ENCODE data around the gene ABHD12.
A peak's percentile ranks its signal among the peaks of the same experiment; 100 is the strongest.

ABHD12 gene

GRCh38 chr20:25422032-25422431 is 31.4 kb upstream of the ABHD12 start:
- no peak overlapping the region for H2BK5ac ChIP-seq (ENCODE audit: low read length)
- no peak overlapping the region for H2BK12ac ChIP-seq (ENCODE audit: low read length)
- H4K8ac ChIP-seq (ENCODE audit: low read depth, low read length), result no peak overlapping the region
- no peaks in the 10 kb centered on the region for H3K27me3 ChIP-seq (ENCODE audit: control insufficient read depth in 3 of 3, insufficient read depth in 3 of 3, low read depth in 1 of 3, low read length in 3 of 3)
- H2BK120ac ChIP-seq (ENCODE audit: low read depth, low read length), result no peak overlapping the region
- no peak for DNase-seq (ENCODE audit: low spot score)
- H3K4me2 ChIP-seq (ENCODE audit: insufficient read depth, low read length, poor library complexity, severe bottlenecking), result no peak overlapping the region
- no peak overlapping the region for H3K27ac ChIP-seq (replicated peaks; ENCODE audit: low read length)
- H3K14ac ChIP-seq (ENCODE audit: low read length), result no peak overlapping the region
- H3K18ac ChIP-seq (ENCODE audit: low read length), result no peak overlapping the region
- peaks cover 28 to 94% of the 10 kb centered on the region in 2 donors for H3K36me3 ChIP-seq (replicated peaks in 1 of 2; ENCODE audit: control insufficient read depth in 2 of 2, insufficient read depth in 2 of 2, low read length in 2 of 2)
- peaks cover 0 to 14% of the 10 kb centered on the region in 2 donors for H3K9me3 ChIP-seq (replicated peaks in 1 of 2; ENCODE audit: control insufficient read depth in 2 of 2, insufficient read depth in 1 of 2, low read depth in 1 of 2, low read length in 2 of 2)
- H3K4ac ChIP-seq (ENCODE audit: low read length), result no peak overlapping the region
- no peak overlapping the region for H3K4me3 ChIP-seq (ENCODE audit: low read length in 2 of 2)
- no CpG with 5 or more reads among the region's 4 CpGs for WGBS, 2 donors (ENCODE audit: extremely low coverage in 2 of 2, insufficient read length in 2 of 2, insufficient replicate concordance in 1 of 2)
- H3K79me1 ChIP-seq (ENCODE audit: low read depth, low read length), result no peaks in the 10 kb centered on the region
- no peak overlapping the region for H2AFZ ChIP-seq (ENCODE audit: low read length)
- H4K91ac ChIP-seq (ENCODE audit: low read depth, low read length, poor library complexity), result no peak overlapping the region
- no peaks in the 10 kb centered on the region for H3K4me1 ChIP-seq (ENCODE audit: control insufficient read depth in 2 of 2, insufficient read depth in 1 of 2, low read depth in 1 of 2, low read length in 2 of 2)
- no peak overlapping the region for H2BK15ac ChIP-seq (ENCODE audit: low read length)
- no peak overlapping the region for H2AK5ac ChIP-seq (ENCODE audit: low read depth, low read length)
- no peak overlapping the region for H3K9ac ChIP-seq (ENCODE audit: low read depth, low read length, poor library complexity)
- H3K23ac ChIP-seq (ENCODE audit: low read depth, low read length, poor library complexity), result no peak overlapping the region

- Histone ChIP-seq H3K23ac (ENCODE audit: low read depth, low read length, poor library complexity) (no peak overlapping the region), H3K14ac (ENCODE audit: low read length) (no peak overlapping the region), H2BK12ac (ENCODE audit: low read length) (no peak overlapping the region), H3K9me3 (replicated peaks in 1 of 2; ENCODE audit: control insufficient read depth in 2 of 2, insufficient read depth in 1 of 2, low read depth in 1 of 2, low read length in 2 of 2) (peaks cover 0 to 5% of the 10 kb centered on the region in 2 donors), H3K36me3 (replicated peaks in 1 of 2; ENCODE audit: control insufficient read depth in 2 of 2, insufficient read depth in 2 of 2, low read length in 2 of 2) (peaks cover 21 to 94% of the 10 kb centered on the region in 2 donors), H2AK5ac (ENCODE audit: low read depth, low read length) (no peak overlapping the region), H3K4me3 (ENCODE audit: low read length in 2 of 2) (no peak overlapping the region), H4K8ac (ENCODE audit: low read depth, low read length) (no peak overlapping the region), H3K4me2 (ENCODE audit: insufficient read depth, low read length, poor library complexity, severe bottlenecking) (no peak overlapping the region), H4K91ac (ENCODE audit: low read depth, low read length, poor library complexity) (no peak overlapping the region), H2AFZ (ENCODE audit: low read length) (no peak overlapping the region), H3K27ac (replicated peaks; ENCODE audit: low read length) (no peak overlapping the region), H2BK15ac (ENCODE audit: low read length) (no peak overlapping the region), H3K4ac (ENCODE audit: low read length) (no peak overlapping the region), H3K27me3 (ENCODE audit: control insufficient read depth in 3 of 3, insufficient read depth in 3 of 3, low read depth in 1 of 3, low read length in 3 of 3) (no peaks in the 10 kb centered on the region), H3K9ac (ENCODE audit: low read depth, low read length, poor library complexity) (no peak overlapping the region), H3K79me1 (ENCODE audit: low read depth, low read length) (peaks cover 1% of the 10 kb centered on the region), H2BK5ac (ENCODE audit: low read length) (no peak overlapping the region), H3K18ac (ENCODE audit: low read length) (no peak overlapping the region), H2BK120ac (ENCODE audit: low read depth, low read length) (no peak overlapping the region), H3K4me1 (ENCODE audit: control insufficient read depth in 2 of 2, insufficient read depth in 1 of 2, low read depth in 1 of 2, low read length in 2 of 2) (no peaks in the 10 kb centered on the region)
- no peak for DNase-seq (ENCODE audit: low spot score)
Observed at GRCh38 chr20:25421102-25421501, 30.5 kb upstream of the ABHD12 start.

- Histone ChIP-seq H3K4me3 (ENCODE audit: low read length in 2 of 2) (no peak overlapping the region), H3K4ac (ENCODE audit: low read length) (no peak overlapping the region), H2AFZ (ENCODE audit: low read length) (no peak overlapping the region), H4K91ac (ENCODE audit: low read depth, low read length, poor library complexity) (no peak overlapping the region), H3K4me2 (ENCODE audit: insufficient read depth, low read length, poor library complexity, severe bottlenecking) (no peak overlapping the region), H3K23ac (ENCODE audit: low read depth, low read length, poor library complexity) (no peak overlapping the region), H2BK5ac (ENCODE audit: low read length) (no peak overlapping the region), H3K14ac (ENCODE audit: low read length) (no peak overlapping the region), H3K36me3 (replicated peaks in 1 of 2; ENCODE audit: control insufficient read depth in 2 of 2, insufficient read depth in 2 of 2, low read length in 2 of 2) (peaks cover 23 to 93% of the 10 kb centered on the region in 2 donors), H4K8ac (ENCODE audit: low read depth, low read length) (no peak overlapping the region), H2BK120ac (ENCODE audit: low read depth, low read length) (no peak overlapping the region), H3K4me1 (ENCODE audit: control insufficient read depth in 2 of 2, insufficient read depth in 1 of 2, low read depth in 1 of 2, low read length in 2 of 2) (no peaks in the 10 kb centered on the region), H3K27ac (replicated peaks; ENCODE audit: low read length) (no peak overlapping the region), H3K27me3 (ENCODE audit: control insufficient read depth in 3 of 3, insufficient read depth in 3 of 3, low read depth in 1 of 3, low read length in 3 of 3) (no peaks in the 10 kb centered on the region), H2BK12ac (ENCODE audit: low read length) (no peak overlapping the region), H3K9me3 (replicated peaks in 1 of 2; ENCODE audit: control insufficient read depth in 2 of 2, insufficient read depth in 1 of 2, low read depth in 1 of 2, low read length in 2 of 2) (no peaks in the 10 kb centered on the region), H2BK15ac (ENCODE audit: low read length) (no peak overlapping the region), H3K18ac (ENCODE audit: low read length) (no peak overlapping the region), H2AK5ac (ENCODE audit: low read depth, low read length) (no peak overlapping the region), H3K9ac (ENCODE audit: low read depth, low read length, poor library complexity) (no peak overlapping the region), H3K79me1 (ENCODE audit: low read depth, low read length) (peaks cover 3% of the 10 kb centered on the region)
- WGBS, 2 donors (ENCODE audit: extremely low coverage in 2 of 2, insufficient read length in 2 of 2, insufficient replicate concordance in 1 of 2), result no CpG with 5 or more reads among the region's 1 CpG
- DNase-seq (ENCODE audit: low spot score), result no peak
Observed at GRCh38 chr20:25418776-25419175, 28.1 kb upstream of the ABHD12 start.

GRCh38 chr20:25408890-25409289 is 18.3 kb upstream of the ABHD12 start:
- Histone ChIP-seq H4K8ac (ENCODE audit: low read depth, low read length) (no peak overlapping the region), H3K9me3 (replicated peaks in 1 of 2; ENCODE audit: control insufficient read depth in 2 of 2, insufficient read depth in 1 of 2, low read depth in 1 of 2, low read length in 2 of 2) (no peaks in the 10 kb centered on the region), H3K27me3 (ENCODE audit: control insufficient read depth in 3 of 3, insufficient read depth in 3 of 3, low read depth in 1 of 3, low read length in 3 of 3) (no peaks in the 10 kb centered on the region), H2AFZ (ENCODE audit: low read length) (no peak overlapping the region), H4K91ac (ENCODE audit: low read depth, low read length, poor library complexity) (no peak overlapping the region), H3K4me2 (ENCODE audit: insufficient read depth, low read length, poor library complexity, severe bottlenecking) (no peak overlapping the region), H3K9ac (ENCODE audit: low read depth, low read length, poor library complexity) (no peak overlapping the region), H3K14ac (ENCODE audit: low read length) (no peak overlapping the region), H3K23ac (ENCODE audit: low read depth, low read length, poor library complexity) (no peak overlapping the region), H2BK5ac (ENCODE audit: low read length) (no peak overlapping the region), H3K79me1 (ENCODE audit: low read depth, low read length) (peaks cover 11% of the 10 kb centered on the region), H3K4me1 (ENCODE audit: control insufficient read depth in 2 of 2, insufficient read depth in 1 of 2, low read depth in 1 of 2, low read length in 2 of 2) (peaks cover 5% of the 10 kb centered on the region in 2 donors), H2AK5ac (ENCODE audit: low read depth, low read length) (no peak overlapping the region), H3K4ac (ENCODE audit: low read length) (no peak overlapping the region), H3K18ac (ENCODE audit: low read length) (no peak overlapping the region), H2BK12ac (ENCODE audit: low read length) (no peak overlapping the region), H2BK120ac (ENCODE audit: low read depth, low read length) (no peak overlapping the region), H3K36me3 (replicated peaks in 1 of 2; ENCODE audit: control insufficient read depth in 2 of 2, insufficient read depth in 2 of 2, low read length in 2 of 2) (peaks cover 3 to 46% of the 10 kb centered on the region in 2 donors), H2BK15ac (ENCODE audit: low read length) (no peak overlapping the region), H3K4me3 (ENCODE audit: low read length in 2 of 2) (peak overlapping the region in 1 of 2 donors; percentile 83), H3K27ac (replicated peaks; ENCODE audit: low read length) (no peak overlapping the region)
- WGBS, 2 donors (ENCODE audit: extremely low coverage in 2 of 2, insufficient read length in 2 of 2, insufficient replicate concordance in 1 of 2), result 100% methylated on average over 1 of the region's 5 CpGs; no CpG with 5 or more reads in 1 of the 2 donors
- no peak for DNase-seq (ENCODE audit: low spot score)
